ENCODE results near the gene ZMIZ2. TPM values are rescaled to one million over a fixed set of nuclear protein-coding genes. Genes with fewer than 3 reads are reported as not detected.
"Not testable (repeated sequence)": the region's sequence is repeated elsewhere in the genome, so short reads cannot be mapped to it uniquely, and the experiment has no call there.

Gene ZMIZ2, protein sequence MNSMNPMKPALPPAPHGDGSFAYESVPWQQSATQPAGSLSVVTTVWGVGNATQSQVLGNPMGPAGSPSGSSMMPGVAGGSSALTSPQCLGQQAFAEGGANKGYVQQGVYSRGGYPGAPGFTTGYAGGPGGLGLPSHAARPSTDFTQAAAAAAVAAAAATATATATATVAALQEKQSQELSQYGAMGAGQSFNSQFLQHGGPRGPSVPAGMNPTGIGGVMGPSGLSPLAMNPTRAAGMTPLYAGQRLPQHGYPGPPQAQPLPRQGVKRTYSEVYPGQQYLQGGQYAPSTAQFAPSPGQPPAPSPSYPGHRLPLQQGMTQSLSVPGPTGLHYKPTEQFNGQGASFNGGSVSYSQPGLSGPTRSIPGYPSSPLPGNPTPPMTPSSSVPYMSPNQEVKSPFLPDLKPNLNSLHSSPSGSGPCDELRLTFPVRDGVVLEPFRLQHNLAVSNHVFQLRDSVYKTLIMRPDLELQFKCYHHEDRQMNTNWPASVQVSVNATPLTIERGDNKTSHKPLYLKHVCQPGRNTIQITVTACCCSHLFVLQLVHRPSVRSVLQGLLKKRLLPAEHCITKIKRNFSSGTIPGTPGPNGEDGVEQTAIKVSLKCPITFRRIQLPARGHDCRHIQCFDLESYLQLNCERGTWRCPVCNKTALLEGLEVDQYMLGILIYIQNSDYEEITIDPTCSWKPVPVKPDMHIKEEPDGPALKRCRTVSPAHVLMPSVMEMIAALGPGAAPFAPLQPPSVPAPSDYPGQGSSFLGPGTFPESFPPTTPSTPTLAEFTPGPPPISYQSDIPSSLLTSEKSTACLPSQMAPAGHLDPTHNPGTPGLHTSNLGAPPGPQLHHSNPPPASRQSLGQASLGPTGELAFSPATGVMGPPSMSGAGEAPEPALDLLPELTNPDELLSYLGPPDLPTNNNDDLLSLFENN
- total RNA-seq = 100 to 1,000 TPM; 120 to 124 TPM

DNA sequence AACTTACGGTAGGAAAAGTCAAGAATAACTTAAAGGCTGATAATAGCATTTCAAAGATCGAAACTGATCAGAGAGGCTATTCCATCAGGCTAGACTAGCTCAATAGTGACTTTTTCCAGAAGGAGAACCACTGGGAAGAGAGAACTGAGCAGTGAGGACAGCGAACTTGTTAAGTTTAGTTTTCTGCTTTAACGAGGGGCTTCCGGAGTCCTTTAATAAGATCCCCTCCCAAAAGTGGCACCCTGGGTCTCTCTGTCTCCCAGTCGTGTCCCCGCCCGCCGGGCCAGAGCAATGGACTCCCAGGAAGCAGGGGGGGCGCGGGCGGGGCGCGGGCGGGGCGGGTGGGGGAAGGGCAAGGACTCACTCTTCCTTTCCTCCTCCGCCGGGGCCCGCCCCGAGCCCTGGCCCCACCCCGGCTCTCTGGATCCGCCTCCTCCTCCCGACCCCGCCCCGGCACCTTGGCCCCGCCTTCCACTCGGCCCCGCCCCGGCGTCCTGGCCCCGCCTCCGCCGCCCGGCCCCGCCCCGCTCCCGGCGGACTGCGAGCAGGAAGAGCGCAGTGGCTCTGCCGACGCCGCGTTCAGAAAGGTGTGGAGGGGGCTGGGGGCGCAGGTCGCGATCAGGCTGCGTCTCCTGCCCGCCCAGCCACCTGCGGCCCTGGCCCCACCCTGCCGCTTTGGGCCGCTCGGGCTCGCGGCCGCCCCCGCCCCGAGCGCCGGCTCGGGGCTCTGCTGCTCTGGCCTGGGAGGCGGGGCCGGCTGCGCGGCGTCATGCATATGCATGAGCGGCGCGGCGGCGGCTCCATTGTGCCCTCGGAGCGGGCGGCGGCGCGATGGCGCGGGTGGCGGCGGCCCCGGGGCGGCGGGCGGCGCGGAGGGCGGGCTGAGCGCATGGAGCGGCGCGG is at the start of gene ZMIZ2:
Gene ZMIZ2, plus strand, starts transcription at position 803 of the 903 bp plus-strand sequence. CDS start 7,403 bp downstream, outside the sequence.
- Mint-ChIP-seq H3K4me3 (peak within 1 kb of the TSS; percentile 83), H3K36me3 (peaks cover 5% of the 10 kb centered on the region), H3K4me1 (peaks cover 34% of the 10 kb centered on the region), H3K27ac (peak within 1 kb of the TSS; percentile 88), H3K27me3 (no peaks in the 10 kb centered on the region), H3K9me3 (no peaks in the 10 kb centered on the region)
- DNase-seq (peak; percentile 98), ATAC-seq (ENCODE audit: low read depth) (peak; percentile 86)
- POLR2A ChIA-PET = interaction anchor here (0.7 to 3.6 kb wide), 7 partner anchors 43 to 363 kb away, joined by 3 to 25 read pairs (median 3); partner anchors contain the start of genes OGDH, PPIA and TBRG4

DNA sequence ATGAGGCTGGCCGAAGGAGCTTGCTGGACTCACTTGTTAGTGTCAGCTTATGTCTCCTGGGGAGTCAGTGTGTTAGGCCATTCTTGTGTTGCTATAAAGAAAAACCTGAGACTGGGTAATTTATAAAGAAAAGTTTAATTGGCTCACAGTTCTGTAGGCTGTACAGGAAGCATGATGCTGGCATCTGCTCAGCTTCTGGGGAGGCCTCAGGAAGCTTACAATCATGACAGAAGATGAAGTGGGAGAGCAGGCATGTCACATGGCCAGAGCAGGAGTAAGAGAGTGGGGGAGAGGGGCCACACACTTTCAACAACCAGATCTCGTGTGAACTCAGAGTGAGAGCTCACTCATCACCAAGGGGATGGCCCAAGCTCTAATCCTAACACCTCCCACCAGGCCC is 49.0 kb upstream of the ZMIZ2 start:
- not testable (repeated sequence) for H3K27me3 Mint-ChIP-seq, DNase-seq

DNA sequence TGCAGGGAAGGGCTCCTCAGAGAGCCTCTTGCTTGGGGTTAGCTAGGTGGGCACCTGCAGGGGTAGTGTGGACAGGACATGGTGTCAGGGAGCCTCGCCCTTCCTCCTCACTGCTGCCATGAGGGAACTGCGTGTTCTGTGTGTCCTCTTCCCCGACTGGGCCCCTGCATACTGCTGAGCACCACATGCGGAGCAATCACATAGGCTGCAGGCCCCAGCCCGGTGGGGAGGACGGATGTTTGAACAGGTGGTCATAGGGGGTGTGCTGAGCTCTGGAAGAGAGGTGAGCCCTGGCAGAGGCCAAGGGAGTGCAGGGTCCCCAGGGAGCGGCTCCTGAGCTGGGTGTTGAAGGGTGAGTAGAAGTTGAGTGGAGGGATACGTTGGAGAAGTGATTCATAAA is 48.3 kb upstream of the ZMIZ2 start:
- Mint-ChIP-seq H3K4me3 (peak overlapping the region; percentile 4), H3K4me1 (no peaks in the 10 kb centered on the region), H3K36me3 (peaks cover 81% of the 10 kb centered on the region), H3K9me3 (peaks cover 3% of the 10 kb centered on the region), H3K27me3 (no peaks in the 10 kb centered on the region), H3K27ac (no peak overlapping the region)
- DNase-seq (no peak), ATAC-seq (ENCODE audit: low read depth) (no peak)
- POLR2A ChIA-PET = no interaction called here

More for the DNA sequence above, 49.0 kb upstream of the ZMIZ2 start:
- H3K4me3 Mint-ChIP-seq; H3K27ac Mint-ChIP-seq; POLR2A ChIA-PET; H3K9me3 Mint-ChIP-seq; ATAC-seq (ENCODE audit: low read depth); H3K4me1 Mint-ChIP-seq: not testable (repeated sequence)
- H3K36me3 Mint-ChIP-seq = peaks cover 80% of the 10 kb centered on the region

DNA sequence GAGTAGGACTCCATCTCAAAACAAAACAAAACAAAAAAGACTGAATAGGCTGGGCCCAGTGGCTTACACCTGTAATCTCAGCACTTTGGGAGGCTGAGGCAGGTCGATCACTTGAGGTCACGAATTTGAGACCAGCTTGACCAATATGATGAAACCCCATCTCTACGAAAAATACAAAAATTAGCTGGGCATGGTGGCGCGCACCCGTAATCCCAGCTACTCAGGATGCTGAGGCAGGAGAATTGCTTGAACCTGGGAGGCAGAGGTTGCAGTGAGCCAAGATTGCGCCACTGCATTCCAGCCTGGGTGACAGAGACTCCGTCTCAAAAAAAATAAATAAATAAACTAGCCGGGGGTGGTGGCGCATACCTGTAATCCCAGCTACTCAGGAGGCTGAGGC is 45.3 kb upstream of the ZMIZ2 start:
- not testable (repeated sequence) for ATAC-seq (ENCODE audit: low read depth)

DNA sequence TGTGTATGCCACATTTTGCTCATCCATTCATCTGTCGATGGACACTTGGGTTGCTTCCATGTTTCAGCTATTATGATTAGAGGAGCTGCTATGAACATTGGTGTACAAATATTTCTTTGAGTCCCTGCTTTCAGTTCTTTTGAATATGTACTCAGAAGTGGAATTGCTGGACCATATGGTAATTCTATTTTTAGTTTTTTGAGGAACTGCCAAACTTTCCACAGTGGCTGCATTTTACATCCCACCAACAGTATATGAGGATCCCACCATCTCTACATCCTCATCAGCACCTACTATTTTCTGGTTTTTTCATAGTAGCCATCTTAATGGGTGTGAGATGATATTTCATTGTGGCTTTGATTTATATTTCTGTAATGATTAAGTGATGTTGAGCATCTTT is 44.7 kb upstream of the ZMIZ2 start:
- ATAC-seq (ENCODE audit: low read depth) (no peak), DNase-seq (no peak)
- POLR2A ChIA-PET = interaction anchor here (0.5 kb wide), 1 partner anchor 143 kb away, joined by 4 read pairs; no protein-coding TSS in a partner anchor
- Mint-ChIP-seq H3K36me3 (peaks cover 52% of the 10 kb centered on the region), H3K27ac (no peak overlapping the region), H3K27me3 (no peaks in the 10 kb centered on the region), H3K4me3 (no peak overlapping the region), H3K4me1 (no peaks in the 10 kb centered on the region), H3K9me3 (peaks cover 3% of the 10 kb centered on the region)

More for the DNA sequence above, 45.3 kb upstream of the ZMIZ2 start:
- H3K4me3 Mint-ChIP-seq, H3K27ac Mint-ChIP-seq, H3K27me3 Mint-ChIP-seq, H3K4me1 Mint-ChIP-seq, DNase-seq, H3K9me3 Mint-ChIP-seq: not testable (repeated sequence)
- POLR2A ChIA-PET = interaction anchor here (0.5 kb wide), 1 partner anchor 143 kb away, joined by 4 read pairs; no protein-coding TSS in a partner anchor
- H3K36me3 Mint-ChIP-seq = peaks cover 57% of the 10 kb centered on the region

DNA sequence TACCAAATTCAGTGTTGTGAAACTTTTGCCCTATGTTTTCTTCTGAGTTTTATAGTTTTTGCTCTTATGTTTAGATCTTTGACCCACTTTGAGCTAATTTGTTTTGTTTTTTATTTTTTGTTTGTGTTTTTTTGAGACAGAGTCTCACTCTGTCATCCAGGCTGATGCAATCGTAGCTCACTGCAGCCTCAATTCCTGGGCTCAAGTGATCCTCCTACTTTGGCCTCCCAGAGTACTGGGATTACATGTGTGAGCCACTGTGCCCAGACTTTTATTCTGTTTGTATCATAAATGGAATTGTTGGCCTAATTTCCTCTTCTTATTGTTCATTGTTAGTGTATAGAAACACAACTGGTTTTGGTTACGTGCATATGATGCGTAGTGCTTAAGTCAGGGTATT is 43.2 kb upstream of the ZMIZ2 start:
- ATAC-seq (ENCODE audit: low read depth) (no peak), DNase-seq (no peak)
- no peak overlapping the region for H3K4me3 Mint-ChIP-seq
- peaks cover 39% of the 10 kb centered on the region for H3K36me3 Mint-ChIP-seq
- no peak overlapping the region for H3K27ac Mint-ChIP-seq
- POLR2A ChIA-PET = interaction anchor here (0.6 kb wide), 1 partner anchor 152 kb away, joined by 6 read pairs; no protein-coding TSS in a partner anchor
- H3K4me1 Mint-ChIP-seq = no peaks in the 10 kb centered on the region
- H3K27me3 Mint-ChIP-seq = no peaks in the 10 kb centered on the region
- no peaks in the 10 kb centered on the region for H3K9me3 Mint-ChIP-seq

DNA sequence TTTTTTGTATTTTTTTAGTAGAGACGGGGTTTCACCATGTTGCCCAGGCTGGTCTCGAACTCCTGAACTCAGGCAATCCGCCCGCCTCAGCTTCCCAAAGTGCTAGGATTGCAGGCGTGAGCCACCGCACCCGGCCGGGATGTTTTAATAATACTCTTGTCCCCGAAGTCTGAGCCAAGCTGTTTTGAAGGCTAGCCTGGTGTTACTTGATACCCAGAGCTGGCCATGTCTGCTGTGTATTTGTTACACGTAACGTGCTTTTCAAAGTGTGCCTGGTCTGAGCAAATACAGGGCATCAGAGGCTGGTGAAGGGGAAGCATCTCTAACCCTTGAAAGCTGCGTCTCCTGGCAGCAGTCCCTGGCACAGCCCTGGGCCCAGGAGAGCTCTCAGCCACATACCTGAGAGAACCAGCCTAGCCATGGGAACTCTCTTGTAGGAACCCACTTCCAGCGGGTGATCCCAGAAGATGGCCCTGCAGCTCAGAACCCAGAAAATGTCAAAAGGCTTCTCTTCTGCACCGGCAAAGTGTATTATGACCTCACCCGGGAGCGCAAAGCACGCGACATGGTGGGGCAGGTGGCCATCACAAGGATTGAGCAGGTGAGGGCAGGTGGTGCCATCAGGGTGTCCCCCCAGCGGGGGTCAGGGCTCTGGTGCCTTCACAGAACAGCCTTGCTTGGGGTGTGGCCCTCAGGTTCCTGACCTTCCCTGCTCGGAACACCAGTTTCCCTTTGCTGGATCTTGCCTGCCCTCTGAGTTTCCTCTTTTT is 41.7 kb upstream of the ZMIZ2 start:
- no peak overlapping the region for H3K4me3 Mint-ChIP-seq
- H3K27ac Mint-ChIP-seq = no peak overlapping the region
- H3K27me3 Mint-ChIP-seq = no peaks in the 10 kb centered on the region
- POLR2A ChIA-PET = no interaction called here
- H3K9me3 Mint-ChIP-seq = no peaks in the 10 kb centered on the region
- peaks cover 3% of the 10 kb centered on the region for H3K4me1 Mint-ChIP-seq
- peaks cover 27% of the 10 kb centered on the region for H3K36me3 Mint-ChIP-seq
- DNase-seq (no peak), ATAC-seq (ENCODE audit: low read depth) (no peak)

DNA sequence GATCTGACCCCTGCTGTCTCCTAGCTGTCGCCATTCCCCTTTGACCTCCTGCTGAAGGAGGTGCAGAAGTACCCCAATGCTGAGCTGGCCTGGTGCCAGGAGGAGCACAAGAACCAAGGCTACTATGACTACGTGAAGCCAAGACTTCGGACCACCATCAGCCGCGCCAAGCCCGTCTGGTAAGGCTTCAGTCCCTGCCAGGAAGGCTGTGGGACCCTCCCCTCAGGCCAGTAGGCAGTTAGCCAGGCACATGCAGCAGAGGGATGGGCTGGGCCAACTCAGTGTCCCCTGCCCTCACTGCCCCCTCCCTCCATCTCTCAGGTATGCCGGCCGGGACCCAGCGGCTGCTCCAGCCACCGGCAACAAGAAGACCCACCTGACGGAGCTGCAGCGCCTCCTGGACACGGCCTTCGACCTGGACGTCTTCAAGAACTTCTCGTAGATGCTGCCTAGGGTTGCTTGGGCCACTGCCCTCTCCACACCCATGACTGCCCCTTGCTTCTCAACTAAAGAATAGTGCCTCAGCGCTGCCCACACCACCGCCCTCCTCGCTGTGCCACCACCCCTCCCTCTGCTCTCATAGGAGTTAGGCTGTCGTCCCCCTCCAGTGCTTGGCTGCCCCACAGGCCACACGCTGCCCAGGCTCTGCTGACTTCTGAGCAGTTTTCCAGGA is 41.0 kb upstream of the ZMIZ2 start:
- POLR2A ChIA-PET = no interaction called here
- Mint-ChIP-seq H3K4me1 (peaks cover 7% of the 10 kb centered on the region), H3K27me3 (no peaks in the 10 kb centered on the region), H3K9me3 (no peaks in the 10 kb centered on the region), H3K27ac (no peak overlapping the region), H3K4me3 (no peak overlapping the region), H3K36me3 (peaks cover 25% of the 10 kb centered on the region)
- ATAC-seq (ENCODE audit: low read depth) (no peak), DNase-seq (no peak)

DNA sequence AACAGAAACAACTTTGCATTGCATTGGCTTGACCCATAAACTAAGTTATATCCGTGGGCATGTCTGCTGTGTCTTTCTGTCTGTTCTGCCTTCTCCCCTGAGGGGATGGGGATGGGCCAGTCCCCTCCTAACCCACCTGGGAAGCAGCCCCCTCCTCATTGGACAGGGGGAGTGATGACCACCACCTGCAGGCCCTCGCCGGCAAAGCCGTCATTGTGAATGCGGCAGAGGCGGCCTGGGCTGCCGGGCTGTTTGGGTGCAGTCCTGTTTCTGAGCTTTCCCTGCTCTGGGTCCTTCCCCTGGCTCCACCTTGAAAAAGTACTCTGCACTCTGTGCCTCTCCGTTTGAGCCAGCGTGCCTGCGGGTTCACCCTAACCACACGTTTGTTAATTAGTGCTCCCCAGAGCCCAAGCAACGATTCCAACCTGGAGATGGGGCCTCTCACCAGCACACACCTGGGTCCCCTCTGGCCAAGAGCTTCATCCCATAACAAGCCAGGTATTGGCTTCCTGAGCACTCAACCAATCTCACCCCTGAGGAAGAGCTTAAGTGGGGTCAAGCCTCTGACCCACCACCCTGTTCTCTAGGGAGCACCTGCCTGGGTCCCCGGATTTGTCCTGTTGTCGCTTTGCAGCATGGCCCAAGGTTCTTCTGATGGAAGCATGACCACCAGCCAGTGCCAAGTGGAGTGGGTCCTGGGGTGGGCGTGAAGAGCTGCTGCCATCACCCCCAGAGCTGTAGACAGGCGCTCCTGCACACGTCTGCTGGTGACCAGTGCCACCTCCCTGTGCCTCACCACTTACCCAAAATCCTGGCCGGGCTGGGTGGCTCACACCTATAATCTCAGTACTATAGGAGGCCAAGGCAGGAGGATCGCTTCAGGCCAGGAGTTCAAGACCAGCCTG is 39.4 kb upstream of the ZMIZ2 start:
- Mint-ChIP-seq H3K36me3 (peaks cover 11% of the 10 kb centered on the region), H3K9me3 (no peaks in the 10 kb centered on the region), H3K27me3 (no peaks in the 10 kb centered on the region), H3K4me3 (no peak overlapping the region), H3K27ac (no peak overlapping the region), H3K4me1 (peaks cover 7% of the 10 kb centered on the region)
- ATAC-seq (ENCODE audit: low read depth) (no peak), DNase-seq (no peak)
- POLR2A ChIA-PET = interaction anchor here (0.7 to 1.4 kb wide), 2 partner anchors 78 to 139 kb away, joined by 3 to 4 read pairs; partner anchors contain the start of gene H2AZ2

DNA sequence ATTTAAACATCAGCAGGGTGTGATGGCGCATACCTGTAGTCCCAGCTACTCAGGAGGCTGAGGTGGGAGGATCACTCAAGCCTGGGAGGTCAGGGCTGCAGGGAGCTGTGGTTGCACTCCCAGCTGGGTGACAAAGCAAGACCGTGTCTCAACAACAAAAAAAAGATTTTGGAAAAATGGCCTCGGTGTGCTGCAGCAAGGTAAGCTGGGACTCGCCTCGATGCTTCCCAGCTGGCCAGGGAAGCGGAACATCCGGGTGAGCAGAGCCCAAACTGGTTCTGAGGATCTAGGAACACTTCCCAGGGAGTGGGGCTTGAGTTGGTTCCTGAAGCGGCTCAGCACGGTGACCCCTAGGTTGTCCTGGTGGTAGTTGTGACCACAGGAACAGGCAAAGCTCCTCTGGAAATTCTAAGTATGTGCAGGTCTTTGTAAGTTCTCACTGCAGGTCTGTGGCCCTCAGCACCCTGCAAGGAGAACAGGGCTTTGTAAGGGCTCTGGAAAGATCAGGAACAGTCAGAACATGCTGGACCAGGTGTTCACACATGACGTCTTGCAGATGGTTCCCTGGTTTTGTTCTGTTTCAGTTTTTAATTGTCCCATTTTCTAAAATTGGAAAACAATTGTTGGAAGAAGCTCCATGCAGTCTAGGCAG is 38.6 kb upstream of the ZMIZ2 start:
- POLR2A ChIA-PET = interaction anchor here (0.7 to 1.4 kb wide), 2 partner anchors 79 to 138 kb away, joined by 3 to 4 read pairs; partner anchors contain the start of gene H2AZ2
- Mint-ChIP-seq H3K9me3 (no peaks in the 10 kb centered on the region), H3K27ac (no peak overlapping the region), H3K4me3 (no peak overlapping the region), H3K27me3 (peaks cover 1% of the 10 kb centered on the region), H3K4me1 (peaks cover 7% of the 10 kb centered on the region), H3K36me3 (peaks cover 9% of the 10 kb centered on the region)
- no peak for DNase-seq
- no peak for ATAC-seq (ENCODE audit: low read depth)
